CD14-positive monocyte (primary cell): ENCODE measurements around the gene ADAM11. TPM values are rescaled to one million over a fixed set of nuclear protein-coding genes. Genes with fewer than 3 reads are reported as not detected.
"Not testable (repeated sequence)": the region's sequence is repeated elsewhere in the genome, so short reads cannot be mapped to it uniquely, and the experiment has no call there.

ENCODE experiments used
- DNase-seq, 3 donors: peaks; one replicate each; pipeline ENCODE4 v3.0.0-alpha.2; 2011 to 2022
- H2AFZ ChIP-seq: 2 replicates; pipeline ENCODE4 v1.6.0; 2012; ENCODE audit warnings: mild to moderate bottlenecking, low read depth, low read length, inconsistent platforms; ENCODE audit not compliant: insufficient read depth, poor library complexity, severe bottlenecking
- H3K27ac ChIP-seq, 2 donors: 1 replicate in 1 of 2; 2 replicates in 1 of 2; pipeline ENCODE4 v1.5.1; 2012 to 2013; ENCODE audit warnings: low read length in 2 of 2, control low read depth in 1 of 2, inconsistent platforms in 1 of 2, low read depth in 1 of 2, mild to moderate bottlenecking in 1 of 2
- H3K27me3 ChIP-seq, 2 donors: one replicate each; pipeline versions ENCODE4 v1.6.0 to v1.6.1; 2011 to 2013; ENCODE audit warnings: low read length in 2 of 2; ENCODE audit not compliant: control insufficient read depth in 2 of 2, insufficient read depth in 2 of 2
- H3K36me3 ChIP-seq, 2 donors: replicated peaks in 1 of 2; 1 replicate in 1 of 2; 2 replicates in 1 of 2; pipeline versions ENCODE4 v1.5.1 to v1.6.1; 2012 to 2013; ENCODE audit warnings: low read length in 2 of 2, control low read depth in 1 of 2, inconsistent platforms in 1 of 2, mild to moderate bottlenecking in 1 of 2; ENCODE audit not compliant: insufficient read depth in 2 of 2, control insufficient read depth in 1 of 2
- H3K4me1 ChIP-seq, 2 donors: 1 replicate in 1 of 2; 2 replicates in 1 of 2; pipeline versions ENCODE4 v1.5.1 to v1.6.1; 2012 to 2013; ENCODE audit warnings: low read length in 2 of 2, control low read depth in 1 of 2, inconsistent platforms in 1 of 2, mild to moderate bottlenecking in 1 of 2, moderate library complexity in 1 of 2; ENCODE audit not compliant: insufficient read depth in 2 of 2, control insufficient read depth in 1 of 2
- H3K4me2 ChIP-seq: replicated peaks from 2 replicates; pipeline ENCODE3; 2012; ENCODE audit warnings: low read length, moderate library complexity, mild to moderate bottlenecking; ENCODE audit not compliant: poor library complexity, severe bottlenecking; ENCODE audit errors: extremely low read depth
- H3K4me3 ChIP-seq, 3 experiments: fragments of 200-600 bp in 1 of 3; sonication (generic) in 1 of 3; replicated peaks in 1 of 3; 1 replicate in 2 of 3; 2 replicates in 1 of 3; pipeline ENCODE4 v1.5.1; 2011 to 2013; ENCODE audit warnings: low read length in 3 of 3, mild to moderate bottlenecking in 3 of 3, control low read depth in 2 of 3, low read depth in 2 of 3, inconsistent platforms in 1 of 3, moderate library complexity in 1 of 3
- H3K79me2 ChIP-seq: 2 replicates; pipeline ENCODE4 v1.6.0; 2012; ENCODE audit warnings: mild to moderate bottlenecking, control low read depth, inconsistent platforms, low read length, moderate library complexity; ENCODE audit not compliant: insufficient read depth
- H3K9ac ChIP-seq: 2 replicates; pipeline ENCODE4 v1.6.0; 2017; ENCODE audit warnings: low read length, mild to moderate bottlenecking; ENCODE audit not compliant: insufficient read depth, poor library complexity, severe bottlenecking
- H3K9me3 ChIP-seq, 2 donors: replicated peaks in 1 of 2; 1 replicate in 1 of 2; 2 replicates in 1 of 2; pipeline versions ENCODE4 v1.5.1 to v1.6.1; 2012 to 2013; ENCODE audit warnings: low read length in 2 of 2, control low read depth in 1 of 2; ENCODE audit not compliant: control insufficient read depth in 1 of 2, insufficient read depth in 1 of 2
- H4K20me1 ChIP-seq: 2 replicates; pipeline ENCODE4 v1.6.0; 2012; ENCODE audit warnings: mild to moderate bottlenecking, low read length, control low read depth, moderate library complexity; ENCODE audit not compliant: insufficient read depth
- H3K27ac Mint-ChIP-seq, 7 donors: one replicate each; pipeline ENCODE4 v1.8.0; 2020; ENCODE audit warnings: mild to moderate bottlenecking in 7 of 7, mixed read lengths in 7 of 7, moderate library complexity in 6 of 7, inconsistent platforms in 2 of 7
- H3K27me3 Mint-ChIP-seq, 3 donors: one replicate each; pipeline ENCODE4 v1.8.0; 2021 to 2022; ENCODE audit warnings: low read depth in 3 of 3, mild to moderate bottlenecking in 3 of 3, mixed read lengths in 3 of 3, moderate library complexity in 3 of 3, inconsistent platforms in 1 of 3
- H3K36me3 Mint-ChIP-seq, 2 donors: one replicate each; pipeline ENCODE4 v1.8.0; 2020; ENCODE audit warnings: mixed read lengths in 2 of 2, inconsistent platforms in 1 of 2, mild to moderate bottlenecking in 1 of 2
- H3K4me1 Mint-ChIP-seq: one replicate; pipeline ENCODE4 v1.8.0; 2020; ENCODE audit warnings: mild to moderate bottlenecking, mixed read lengths
- H3K4me3 Mint-ChIP-seq, 2 donors: one replicate each; pipeline ENCODE4 v1.8.0; 2020; ENCODE audit warnings: mild to moderate bottlenecking in 2 of 2, mixed read lengths in 2 of 2, moderate library complexity in 1 of 2
- H3K9me3 Mint-ChIP-seq, 7 donors: one replicate each; pipeline ENCODE4 v1.8.0; 2020 to 2022; ENCODE audit warnings: mixed read lengths in 7 of 7, mild to moderate bottlenecking in 6 of 7, moderate library complexity in 6 of 7, inconsistent platforms in 2 of 7
- CTCF ChIP-seq: fragments of 200-600 bp; IDR thresholded peaks from one replicate; pipeline ENCODE4 v1.8.0; 2022; ENCODE audit warnings: antibody characterized with exemption, mild to moderate bottlenecking
- WGBS: methylation state at CpG from one replicate; pipeline ENCODE4 v1.1.5; 2013; ENCODE audit warnings: missing lambda C conversion rate; ENCODE audit not compliant: insufficient coverage; 5-methylcytosine and 5-hydroxymethylcytosine counted together
- intact Hi-C, 2 donors: fragments of 100-400 bp; cut with micrococcal nuclease; formaldehyde crosslinking; loops; one replicate each; pipeline versions ENCODE4 v1.15.0 to v1.15.1; 2023
- polyA plus RNA-seq, 3 donors: library from polyadenylated mRNA; depleted of rRNA in 1 of 3; unstranded in 2 of 3; stranded (reverse) in 1 of 3; fragments of 300-500 nt in 2 of 3; fragments of >200 nt in 1 of 3; fragmentation: Illumina TruSeq in 2 of 3; gene quantifications; 1 replicate in 2 of 3; 2 replicates in 1 of 3; pipeline ENCODE4 v1.2.3, GENCODE V29; 2012 to 2021

ADAM11 gene
- polyA plus RNA-seq, 3 donors = 0.19 TPM; not detected in 2

GRCh38 chr17:44820631-44821212 is 61.9 kb downstream of the ADAM11 start:
- no peak for DNase-seq
- H3K27ac Mint-ChIP-seq = no peak overlapping the region
- peaks cover 2 to 10% of the 10 kb centered on the region in 2 donors for H3K27me3 ChIP-seq
- H3K36me3 Mint-ChIP-seq = no peaks in the 10 kb centered on the region
- H3K79me2 ChIP-seq = no peaks in the 10 kb centered on the region
- H3K9ac ChIP-seq = no peak overlapping the region
- H3K27ac ChIP-seq = no peak overlapping the region
- no peak overlapping the region for H3K4me2 ChIP-seq
- no peak for TF ChIP-seq CTCF
- H2AFZ ChIP-seq = no peak overlapping the region
- no peaks in the 10 kb centered on the region for H3K36me3 ChIP-seq
- H3K9me3 Mint-ChIP-seq = no peaks in the 10 kb centered on the region
- H3K9me3 ChIP-seq = no peaks in the 10 kb centered on the region
- H3K4me1 Mint-ChIP-seq = no peaks in the 10 kb centered on the region
- H3K4me3 Mint-ChIP-seq = no peak overlapping the region
- H3K4me1 ChIP-seq = no peaks in the 10 kb centered on the region
- no peaks in the 10 kb centered on the region for H4K20me1 ChIP-seq
- no peak overlapping the region for H3K4me3 ChIP-seq
- H3K27me3 Mint-ChIP-seq = peaks cover 11 to 43% (median 19%) of the 10 kb centered on the region in 3 donors
- intact Hi-C loops = no loop called here
- WGBS = 100% methylated on average over 3 of the region's 7 CpGs

GRCh38 chr17:44825236-44825635 is 66.4 kb downstream of the ADAM11 start:
- H3K4me3 Mint-ChIP-seq, H3K4me1 Mint-ChIP-seq, H3K27ac Mint-ChIP-seq, H3K4me3 ChIP-seq, DNase-seq, H3K36me3 ChIP-seq, H3K79me2 ChIP-seq, H3K9ac ChIP-seq, H3K9me3 ChIP-seq, H3K27ac ChIP-seq, intact Hi-C loops, H3K4me2 ChIP-seq, H3K36me3 Mint-ChIP-seq, H4K20me1 ChIP-seq, H2AFZ ChIP-seq: not testable (repeated sequence)
- peaks cover 36 to 64% (median 42%) of the 10 kb centered on the region in 3 donors for H3K27me3 Mint-ChIP-seq
- peaks cover 0 to 11% (median 2%) of the 10 kb centered on the region in 7 donors for H3K9me3 Mint-ChIP-seq
- Histone ChIP-seq H3K4me1 (peaks cover 5 to 13% of the 10 kb centered on the region in 2 donors), H3K27me3 (peaks cover 31 to 46% of the 10 kb centered on the region in 2 donors)
- WGBS = 98% methylated on average over 8 of the region's 9 CpGs
